ENCODE measurements around the gene APOBEC2.

Gene APOBEC2

GRCh38 chr6:41092421-41093140 is 39.6 kb downstream of the APOBEC2 start:
- peak; percentile 87 for FAIRE-seq

GRCh38 chr6:41093729-41094128 is 40.7 kb downstream of the APOBEC2 start:
- no peak for FAIRE-seq

- no peak for FAIRE-seq
Observed at GRCh38 chr6:41097467-41098090, 44.6 kb downstream of the APOBEC2 start.

- FAIRE-seq: no peak
Observed at GRCh38 chr6:41098366-41098765, 45.4 kb downstream of the APOBEC2 start.

- no peak for FAIRE-seq
Observed at GRCh38 chr6:41100871-41101287, 47.9 kb downstream of the APOBEC2 start.

- no peak for FAIRE-seq
Observed at GRCh38 chr6:41103847-41104246, 50.8 kb downstream of the APOBEC2 start.

- FAIRE-seq: no peak
Observed at GRCh38 chr6:41111017-41111416, 58.0 kb downstream of the APOBEC2 start.
